ENCODE measurements around the gene PPP1R12C.

PPP1R12C gene

GRCh38 chr19:55050749-55051532, 66.5 kb downstream of the PPP1R12C start:
- Histone ChIP-seq H3K9me3 (ENCODE audit: insufficient read depth, low read length) (no peaks in the 10 kb centered on the region), H3K4me3 (ENCODE audit: insufficient read length, low read depth) (no peak overlapping the region), H3K36me3 (ENCODE audit: insufficient read depth, insufficient read length, low read length) (peaks cover 57% of the 10 kb centered on the region), H3K27me3 (ENCODE audit: insufficient read depth, insufficient read length) (no peaks in the 10 kb centered on the region), H3K4me1 (ENCODE audit: insufficient read depth, insufficient read length) (no peaks in the 10 kb centered on the region), H3K9ac (ENCODE audit: insufficient read length, low read depth) (no peak overlapping the region)
- DNase-seq (ENCODE audit: low read depth, low spot score): no peak
- no peak for TF ChIP-seq YY1 (IDR thresholded peaks at IDR 0.05; ENCODE audit: insufficient read depth, insufficient read length)
- no peak for TF ChIP-seq SUZ12 (IDR thresholded peaks at IDR 0.05; ENCODE audit: extremely low read depth, insufficient read depth, insufficient read length)
- no peak for TF ChIP-seq ZNF274 (IDR thresholded peaks at IDR 0.05; ENCODE audit: low read depth, low read length)

GRCh38 chr19:55048446-55048845, 69.0 kb downstream of the PPP1R12C start:
- Histone ChIP-seq H3K27me3 (ENCODE audit: insufficient read depth, insufficient read length) (no peaks in the 10 kb centered on the region), H3K4me3 (ENCODE audit: insufficient read length, low read depth) (no peak overlapping the region), H3K9ac (ENCODE audit: insufficient read length, low read depth) (no peak overlapping the region), H3K9me3 (ENCODE audit: insufficient read depth, low read length) (no peaks in the 10 kb centered on the region), H3K36me3 (ENCODE audit: insufficient read depth, insufficient read length, low read length) (peaks cover 56% of the 10 kb centered on the region), H3K4me1 (ENCODE audit: insufficient read depth, insufficient read length) (no peaks in the 10 kb centered on the region)
- DNase-seq (ENCODE audit: low read depth, low spot score): no peak
- TF ChIP-seq SUZ12 (IDR thresholded peaks at IDR 0.05; ENCODE audit: extremely low read depth, insufficient read depth, insufficient read length) (no peak), ZNF274 (IDR thresholded peaks at IDR 0.05; ENCODE audit: low read depth, low read length) (no peak), YY1 (IDR thresholded peaks at IDR 0.05; ENCODE audit: insufficient read depth, insufficient read length) (no peak)

GRCh38 chr19:55047951-55048350, 69.5 kb downstream of the PPP1R12C start:
- Histone ChIP-seq H3K36me3 (ENCODE audit: insufficient read depth, insufficient read length, low read length) (peaks cover 57% of the 10 kb centered on the region), H3K9me3 (ENCODE audit: insufficient read depth, low read length) (no peaks in the 10 kb centered on the region), H3K27me3 (ENCODE audit: insufficient read depth, insufficient read length) (no peaks in the 10 kb centered on the region), H3K9ac (ENCODE audit: insufficient read length, low read depth) (no peak overlapping the region), H3K4me1 (ENCODE audit: insufficient read depth, insufficient read length) (no peaks in the 10 kb centered on the region), H3K4me3 (ENCODE audit: insufficient read length, low read depth) (no peak overlapping the region)
- no peak for DNase-seq (ENCODE audit: low read depth, low spot score)
- TF ChIP-seq SUZ12 (IDR thresholded peaks at IDR 0.05; ENCODE audit: extremely low read depth, insufficient read depth, insufficient read length): no peak
- no peak for TF ChIP-seq ZNF274 (IDR thresholded peaks at IDR 0.05; ENCODE audit: low read depth, low read length)
- TF ChIP-seq YY1 (IDR thresholded peaks at IDR 0.05; ENCODE audit: insufficient read depth, insufficient read length): no peak

- Histone ChIP-seq H3K4me1 (ENCODE audit: insufficient read depth, insufficient read length) (no peaks in the 10 kb centered on the region), H3K9ac (ENCODE audit: insufficient read length, low read depth) (no peak overlapping the region), H3K9me3 (ENCODE audit: insufficient read depth, low read length) (no peaks in the 10 kb centered on the region), H3K4me3 (ENCODE audit: insufficient read length, low read depth) (no peak overlapping the region), H3K27me3 (ENCODE audit: insufficient read depth, insufficient read length) (no peaks in the 10 kb centered on the region), H3K36me3 (ENCODE audit: insufficient read depth, insufficient read length, low read length) (peaks cover 61% of the 10 kb centered on the region)
- no peak for DNase-seq (ENCODE audit: low read depth, low spot score)
- TF ChIP-seq SUZ12 (IDR thresholded peaks at IDR 0.05; ENCODE audit: extremely low read depth, insufficient read depth, insufficient read length): no peak
- no peak for TF ChIP-seq YY1 (IDR thresholded peaks at IDR 0.05; ENCODE audit: insufficient read depth, insufficient read length)
- TF ChIP-seq ZNF274 (IDR thresholded peaks at IDR 0.05; ENCODE audit: low read depth, low read length): no peak
Observed at GRCh38 chr19:55046975-55047622, 70.3 kb downstream of the PPP1R12C start.

- DNase-seq (ENCODE audit: low read depth, low spot score): no peak
- Histone ChIP-seq H3K36me3 (ENCODE audit: insufficient read depth, insufficient read length, low read length) (peaks cover 53% of the 10 kb centered on the region), H3K4me3 (ENCODE audit: insufficient read length, low read depth) (no peak overlapping the region), H3K27me3 (ENCODE audit: insufficient read depth, insufficient read length) (no peaks in the 10 kb centered on the region), H3K9me3 (ENCODE audit: insufficient read depth, low read length) (no peaks in the 10 kb centered on the region), H3K9ac (ENCODE audit: insufficient read length, low read depth) (no peak overlapping the region), H3K4me1 (ENCODE audit: insufficient read depth, insufficient read length) (no peaks in the 10 kb centered on the region)
- TF ChIP-seq ZNF274 (IDR thresholded peaks at IDR 0.05; ENCODE audit: low read depth, low read length): no peak
- TF ChIP-seq YY1 (IDR thresholded peaks at IDR 0.05; ENCODE audit: insufficient read depth, insufficient read length): no peak
- no peak for TF ChIP-seq SUZ12 (IDR thresholded peaks at IDR 0.05; ENCODE audit: extremely low read depth, insufficient read depth, insufficient read length)
Observed at GRCh38 chr19:55044771-55045716, 72.4 kb downstream of the PPP1R12C start.

GRCh38 chr19:55044286-55044685, 73.2 kb downstream of the PPP1R12C start:
- Histone ChIP-seq H3K27me3 (ENCODE audit: insufficient read depth, insufficient read length) (no peaks in the 10 kb centered on the region), H3K4me3 (ENCODE audit: insufficient read length, low read depth) (no peak overlapping the region), H3K9me3 (ENCODE audit: insufficient read depth, low read length) (no peaks in the 10 kb centered on the region), H3K9ac (ENCODE audit: insufficient read length, low read depth) (no peak overlapping the region), H3K4me1 (ENCODE audit: insufficient read depth, insufficient read length) (no peaks in the 10 kb centered on the region), H3K36me3 (ENCODE audit: insufficient read depth, insufficient read length, low read length) (peaks cover 53% of the 10 kb centered on the region)
- no peak for TF ChIP-seq SUZ12 (IDR thresholded peaks at IDR 0.05; ENCODE audit: extremely low read depth, insufficient read depth, insufficient read length)
- TF ChIP-seq YY1 (IDR thresholded peaks at IDR 0.05; ENCODE audit: insufficient read depth, insufficient read length): no peak
- TF ChIP-seq ZNF274 (IDR thresholded peaks at IDR 0.05; ENCODE audit: low read depth, low read length): no peak
- DNase-seq (ENCODE audit: low read depth, low spot score): no peak
